Vagina (tissue), 2 donors: ENCODE data around the gene WDHD1. TPM values are rescaled to one million over a fixed set of nuclear protein-coding genes. Genes with fewer than 3 reads are reported as not detected.
A peak's percentile ranks its signal among the peaks of the same experiment; 100 is the strongest.

Experiments
- DNase-seq, 2 donors: peaks; one replicate each; pipeline ENCODE4 v3.0.0-alpha.2; 2017; ENCODE audit errors: extremely low spot score in 2 of 2
- H3K27ac ChIP-seq: fragments of 200-600 bp; sonication (generic); one replicate; pipeline ENCODE4 v1.5.1; 2019
- H3K27me3 ChIP-seq: fragments of 200-600 bp; sonication (generic); one replicate; pipeline ENCODE4 v1.5.1; 2019
- H3K36me3 ChIP-seq, 2 donors: fragments of 200-600 bp; sonication (generic); one replicate each; pipeline ENCODE4 v1.5.1; 2017 to 2019
- H3K4me1 ChIP-seq: fragments of 200-600 bp; sonication (generic); one replicate; pipeline ENCODE4 v1.5.1; 2019
- H3K4me3 ChIP-seq, 2 donors: fragments of 200-600 bp; sonication (generic); 1 replicate in 1 of 2; 2 replicates in 1 of 2; pipeline ENCODE4 v1.5.1; 2016 to 2019
- H3K9me3 ChIP-seq: fragments of 200-600 bp; sonication (generic); one replicate; pipeline ENCODE4 v1.5.1; 2019
- POLR2A ChIP-seq, 2 donors: fragments of 450-650 bp; IDR thresholded peaks; one replicate each; pipeline ENCODE4 v1.6.1; 2017; ENCODE audit warnings: antibody characterized with exemption in 2 of 2, mild to moderate bottlenecking in 2 of 2, moderate library complexity in 2 of 2
- POLR2AphosphoS5 ChIP-seq, 2 donors: sonication (generic); formaldehyde crosslinking; IDR thresholded peaks; one replicate each; pipeline ENCODE4 v1.9.0; 2017; ENCODE audit warnings: antibody characterized with exemption in 2 of 2, mild to moderate bottlenecking in 2 of 2, low read depth in 1 of 2; ENCODE audit not compliant: insufficient read depth in 1 of 2
- intact Hi-C: fragments of 100-400 bp; cut with DNase I; formaldehyde crosslinking; loops from one replicate; pipeline ENCODE4 v1.15.1; 2023
- total RNA-seq: library from RNA; depleted of rRNA; stranded (reverse); fragments of >200 nt; gene quantifications from one replicate; pipeline ENCODE4 v1.2.3, GENCODE V29; 2016
- TF ChIP-seq, protein P1 (sequence below), 3 experiments: fragments of 450-650 bp in 2 of 3; fragments of 200-600 bp in 1 of 3; sonication (generic) in 1 of 3; IDR thresholded peaks; one replicate each; pipeline ENCODE4 v1.5.1; 2017 to 2019; ENCODE audit warnings: antibody characterized with exemption in 3 of 3, mild to moderate bottlenecking in 2 of 3, moderate library complexity in 2 of 3

WDHD1 gene
- 3.2 TPM for total RNA-seq

GRCh38 chr14:55026793-55027561 is at the start of gene WDHD1, which contains the start of gene SOCS4:
WDHD1 (minus strand) TSS chr14:55027099; CDS start chr14:55026787, 312 bp downstream.
SOCS4 (plus strand) TSS chr14:55027236; CDS start chr14:55043042, 15,806 bp downstream.
- peak in 1 of 2 donors; percentile 93 for DNase-seq
- Histone ChIP-seq H3K27me3 (no peaks in the 10 kb centered on the region), H3K9me3 (no peaks in the 10 kb centered on the region), H3K4me3 (peak within 1 kb of the TSS; percentile 75 to 90), H3K36me3 (no peaks in the 10 kb centered on the region), H3K4me1 (peaks cover 25% of the 10 kb centered on the region), H3K27ac (peak within 1 kb of the TSS; percentile 79)
- TF ChIP-seq, protein P1, sequence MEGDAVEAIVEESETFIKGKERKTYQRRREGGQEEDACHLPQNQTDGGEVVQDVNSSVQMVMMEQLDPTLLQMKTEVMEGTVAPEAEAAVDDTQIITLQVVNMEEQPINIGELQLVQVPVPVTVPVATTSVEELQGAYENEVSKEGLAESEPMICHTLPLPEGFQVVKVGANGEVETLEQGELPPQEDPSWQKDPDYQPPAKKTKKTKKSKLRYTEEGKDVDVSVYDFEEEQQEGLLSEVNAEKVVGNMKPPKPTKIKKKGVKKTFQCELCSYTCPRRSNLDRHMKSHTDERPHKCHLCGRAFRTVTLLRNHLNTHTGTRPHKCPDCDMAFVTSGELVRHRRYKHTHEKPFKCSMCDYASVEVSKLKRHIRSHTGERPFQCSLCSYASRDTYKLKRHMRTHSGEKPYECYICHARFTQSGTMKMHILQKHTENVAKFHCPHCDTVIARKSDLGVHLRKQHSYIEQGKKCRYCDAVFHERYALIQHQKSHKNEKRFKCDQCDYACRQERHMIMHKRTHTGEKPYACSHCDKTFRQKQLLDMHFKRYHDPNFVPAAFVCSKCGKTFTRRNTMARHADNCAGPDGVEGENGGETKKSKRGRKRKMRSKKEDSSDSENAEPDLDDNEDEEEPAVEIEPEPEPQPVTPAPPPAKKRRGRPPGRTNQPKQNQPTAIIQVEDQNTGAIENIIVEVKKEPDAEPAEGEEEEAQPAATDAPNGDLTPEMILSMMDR (IDR thresholded peaks at IDR 0.05), result no peak
- TF ChIP-seq POLR2AphosphoS5 (IDR thresholded peaks at IDR 0.05; ENCODE audit: insufficient read depth in 1 of 2, low read depth in 1 of 2), result peak; percentile 95 to 98
- intact Hi-C loops, result no loop called here

GRCh38 chr14:55075628-55076175 is 48.8 kb upstream of the WDHD1 start:
- H3K27me3 ChIP-seq, result no peaks in the 10 kb centered on the region
- no peak overlapping the region for H3K27ac ChIP-seq
- DNase-seq, result no peak
- peaks cover 20% of the 10 kb centered on the region for H3K4me1 ChIP-seq
- H3K4me3 ChIP-seq, result no peak overlapping the region
- TF ChIP-seq POLR2A (IDR thresholded peaks at IDR 0.05) (no peak), POLR2AphosphoS5 (IDR thresholded peaks at IDR 0.05; ENCODE audit: insufficient read depth in 1 of 2, low read depth in 1 of 2) (no peak)
- TF ChIP-seq, protein P1 (IDR thresholded peaks at IDR 0.05), result no peak
- no peaks in the 10 kb centered on the region for H3K36me3 ChIP-seq
- intact Hi-C loops, result no loop called here
- H3K9me3 ChIP-seq, result no peaks in the 10 kb centered on the region

- TF ChIP-seq POLR2A (IDR thresholded peaks at IDR 0.05), result no peak
- TF ChIP-seq POLR2AphosphoS5 (IDR thresholded peaks at IDR 0.05; ENCODE audit: insufficient read depth in 1 of 2, low read depth in 1 of 2), result no peak
- TF ChIP-seq, protein P1 (IDR thresholded peaks at IDR 0.05), result no peak
- no peak overlapping the region for H3K4me3 ChIP-seq
- no peaks in the 10 kb centered on the region for H3K9me3 ChIP-seq
- H3K27me3 ChIP-seq, result no peaks in the 10 kb centered on the region
- H3K4me1 ChIP-seq, result peaks cover 20% of the 10 kb centered on the region
- H3K27ac ChIP-seq, result no peak overlapping the region
- H3K36me3 ChIP-seq, result no peaks in the 10 kb centered on the region
- intact Hi-C loops, result no loop called here
- DNase-seq, result no peak
These were observed 47.8 kb upstream of the WDHD1 start for GRCh38 chr14:55074662-55075061.

GRCh38 chr14:55073856-55074255 is 47.0 kb upstream of the WDHD1 start:
- DNase-seq, result no peak
- no peaks in the 10 kb centered on the region for H3K36me3 ChIP-seq
- intact Hi-C loops, result no loop called here
- no peak overlapping the region for H3K4me3 ChIP-seq
- H3K27ac ChIP-seq, result no peak overlapping the region
- TF ChIP-seq, protein P1 (IDR thresholded peaks at IDR 0.05), result no peak
- TF ChIP-seq POLR2A (IDR thresholded peaks at IDR 0.05) (no peak), POLR2AphosphoS5 (IDR thresholded peaks at IDR 0.05; ENCODE audit: insufficient read depth in 1 of 2, low read depth in 1 of 2) (no peak)
- H3K4me1 ChIP-seq, result peaks cover 20% of the 10 kb centered on the region
- H3K9me3 ChIP-seq, result no peaks in the 10 kb centered on the region
- H3K27me3 ChIP-seq, result no peaks in the 10 kb centered on the region
